Measurements from ENCODE around the gene TRIM50. TPM values are rescaled to one million over a fixed set of nuclear protein-coding genes. Genes with fewer than 3 reads are reported as not detected.

The TRIM50 gene
- total and polyA plus RNA-seq, 2 of the 13 experiments (the other 11 are each of a cell fraction or from before 2014, with no cell fraction given) = 4.2 to 24.5 TPM

- no TSS peak for BruUV-seq (replicated peaks)
- Histone ChIP-seq H3K9me3 (ENCODE audit: low read length) (no peaks in the 10 kb centered on the region), H3K27ac (ENCODE audit: extremely low read length, insufficient read depth, low read length) (no peak overlapping the region), H3K27me3 (ENCODE audit: control insufficient read depth in 1 of 2, insufficient read depth in 2 of 2, low read length in 2 of 2) (peaks cover 4 to 6% of the 10 kb centered on the region in 2 experiments; a peak in 2 of 5 replicates), H2AFZ (ENCODE audit: low read length) (no peak overlapping the region), H3K36me3 (replicated peaks in 1 of 2; ENCODE audit: control insufficient read depth in 1 of 2, insufficient read depth in 2 of 2, low read length in 2 of 2) (no peaks in the 10 kb centered on the region), H4K20me1 (ENCODE audit: insufficient read depth, low read length) (no peaks in the 10 kb centered on the region), H3K4me2 (ENCODE audit: low read depth, low read length) (no peak overlapping the region), H3K4me1 (ENCODE audit: insufficient read depth, low read length) (peaks cover 56% of the 10 kb centered on the region), H3K79me2 (ENCODE audit: insufficient read depth, low read length) (no peaks in the 10 kb centered on the region), H3K9ac (ENCODE audit: insufficient read depth, low read depth, low read length) (no peak overlapping the region), H3K4me3 (replicated peaks in 1 of 3; ENCODE audit: insufficient read depth in 1 of 3, low read depth in 2 of 3, low read length in 3 of 3) (no peak overlapping the region)
- ATAC-seq (no peak), DNase-seq (ENCODE audit: low spot score) (no peak), FAIRE-seq (no peak)
- in situ Hi-C loops (cut with HindIII; ENCODE audit: extremely low pct_ligation_motif_present, low pct_unique_long_range_greater_than_20kb) (no loop called here), intact Hi-C loops (cut with micrococcal nuclease; ENCODE audit: unreplicated experiment) (no loop called here)
- ChIA-PET POLR2A (no interaction called here), CTCF (ENCODE audit: low intra/inter-chr PET ratio, low total read pairs) (no interaction called here)
- 89% methylated on average over 5 of the region's 6 CpGs for WGBS (ENCODE audit: low lambda C conversion rate)
- TF ChIP-seq FOXM1 (CRISPR knock-in tag; IDR thresholded peaks at IDR 0.05) = no peak
- TF ChIP-seq ZZZ3 (CRISPR knock-in tag; IDR thresholded peaks at IDR 0.05; ENCODE audit: borderline replicate concordance) = no peak
- TF ChIP-seq HIVEP1 (CRISPR knock-in tag; IDR thresholded peaks at IDR 0.05) = no peak
- no peak for TF ChIP-seq ZNF318 (CRISPR knock-in tag; IDR thresholded peaks at IDR 0.05)
- TF ChIP-seq CC2D1A (CRISPR knock-in tag; IDR thresholded peaks at IDR 0.05) = no peak
- TF ChIP-seq, protein P1, sequence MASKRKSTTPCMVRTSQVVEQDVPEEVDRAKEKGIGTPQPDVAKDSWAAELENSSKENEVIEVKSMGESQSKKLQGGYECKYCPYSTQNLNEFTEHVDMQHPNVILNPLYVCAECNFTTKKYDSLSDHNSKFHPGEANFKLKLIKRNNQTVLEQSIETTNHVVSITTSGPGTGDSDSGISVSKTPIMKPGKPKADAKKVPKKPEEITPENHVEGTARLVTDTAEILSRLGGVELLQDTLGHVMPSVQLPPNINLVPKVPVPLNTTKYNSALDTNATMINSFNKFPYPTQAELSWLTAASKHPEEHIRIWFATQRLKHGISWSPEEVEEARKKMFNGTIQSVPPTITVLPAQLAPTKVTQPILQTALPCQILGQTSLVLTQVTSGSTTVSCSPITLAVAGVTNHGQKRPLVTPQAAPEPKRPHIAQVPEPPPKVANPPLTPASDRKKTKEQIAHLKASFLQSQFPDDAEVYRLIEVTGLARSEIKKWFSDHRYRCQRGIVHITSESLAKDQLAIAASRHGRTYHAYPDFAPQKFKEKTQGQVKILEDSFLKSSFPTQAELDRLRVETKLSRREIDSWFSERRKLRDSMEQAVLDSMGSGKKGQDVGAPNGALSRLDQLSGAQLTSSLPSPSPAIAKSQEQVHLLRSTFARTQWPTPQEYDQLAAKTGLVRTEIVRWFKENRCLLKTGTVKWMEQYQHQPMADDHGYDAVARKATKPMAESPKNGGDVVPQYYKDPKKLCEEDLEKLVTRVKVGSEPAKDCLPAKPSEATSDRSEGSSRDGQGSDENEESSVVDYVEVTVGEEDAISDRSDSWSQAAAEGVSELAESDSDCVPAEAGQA (IDR thresholded peaks at IDR 0.05; ENCODE audit: low read depth) = no peak
- TF ChIP-seq, protein P1 (CRISPR knock-in tag; IDR thresholded peaks at IDR 0.05; ENCODE audit: borderline replicate concordance) = no peak
- TF ChIP-seq ZNF713 (CRISPR knock-in tag; IDR thresholded peaks at IDR 0.05) = no peak
- TF ChIP-seq TFE3 (CRISPR knock-in tag; IDR thresholded peaks at IDR 0.05) = no peak
- no peak for TF ChIP-seq KAT7 (CRISPR knock-in tag; IDR thresholded peaks at IDR 0.05; ENCODE audit: borderline replicate concordance)
These were observed 21.9 kb upstream of the TRIM50 start for GRCh38 chr7:73349763-73350162.
